IMR-90 (cell line): ENCODE results near the gene UNC5B. TPM values are rescaled to one million over a fixed set of nuclear protein-coding genes. Genes with fewer than 3 reads are reported as not detected.

ENCODE experiments used
- ATAC-seq: fragments of 200-7000 bp; cut with Tn5 transposase; 2 replicates; pipeline ENCODE4 v1.9.1; 2020; ENCODE audit warnings: low read depth, mild to moderate bottlenecking, moderate library complexity
- BruUV-seq: library from RNA; stranded (reverse); fragments of 400-500 nt; replicated peaks from 2 replicates; lab custom pipeline; 2021; lab: Mats Ljungman, UMichigan
- CTCF ChIA-PET: fragments of 300-600 bp; formaldehyde crosslinking; extraction: SDS; loops from one replicate; lab custom pipeline; 2021; ENCODE audit warnings: antibody characterized with exemption; lab: Yijun Ruan, JAX
- POLR2A ChIA-PET: fragments of 300-600 bp; sonication (Branson Sonifier 250); formaldehyde crosslinking; loops from one replicate; lab custom pipeline; 2022; ENCODE audit warnings: antibody characterized with exemption; ENCODE audit not compliant: unreplicated experiment; lab: Charles Lee
- DNase-seq: peaks from one replicate; pipeline ENCODE4 v3.0.0; 2013
- H2AFZ ChIP-seq: replicated peaks from 2 replicates; pipeline ENCODE3; 2013; ENCODE audit warnings: low read length, mild to moderate bottlenecking; ENCODE audit not compliant: poor library complexity
- H2AK5ac ChIP-seq: 2 replicates; pipeline ENCODE4 v1.6.1; 2013; ENCODE audit warnings: low read depth, low read length, inconsistent platforms
- H2AK9ac ChIP-seq: replicated peaks from 2 replicates; pipeline ENCODE3; 2013; ENCODE audit warnings: mild to moderate bottlenecking, low read depth, low read length, moderate library complexity; ENCODE audit not compliant: poor library complexity
- H2BK120ac ChIP-seq: 2 replicates; pipeline ENCODE4 v1.6.1; 2013; ENCODE audit warnings: low read depth, low read length, inconsistent platforms
- H2BK15ac ChIP-seq: 3 replicates; pipeline ENCODE4 v1.6.1; 2013; ENCODE audit warnings: low read depth, low read length, inconsistent platforms
- H2BK20ac ChIP-seq: 2 replicates; pipeline ENCODE4 v1.6.1; 2013; ENCODE audit warnings: low read depth, mild to moderate bottlenecking, inconsistent platforms, low read length, moderate library complexity
- H2BK5ac ChIP-seq: 2 replicates; pipeline ENCODE4 v1.6.1; 2013; ENCODE audit warnings: mild to moderate bottlenecking, low read depth, low read length, inconsistent platforms; ENCODE audit not compliant: poor library complexity, severe bottlenecking
- H3K14ac ChIP-seq: replicated peaks from 2 replicates; pipeline ENCODE4 v1.6.1; 2013; ENCODE audit warnings: low read depth, low read length, inconsistent platforms
- H3K18ac ChIP-seq: 2 replicates; pipeline ENCODE4 v1.6.1; 2013; ENCODE audit warnings: low read depth, low read length, control low read depth
- H3K23ac ChIP-seq: 2 replicates; pipeline ENCODE4 v1.6.1; 2013; ENCODE audit warnings: low read depth, low read length, inconsistent platforms
- H3K27ac ChIP-seq: 2 replicates; pipeline ENCODE4 v1.5.1; 2013; ENCODE audit warnings: mild to moderate bottlenecking, control low read depth, low read length; ENCODE audit not compliant: insufficient read depth
- H3K27me3 ChIP-seq: 2 replicates; pipeline ENCODE4 v1.6.1; 2013; ENCODE audit warnings: low read length; ENCODE audit not compliant: control insufficient read depth, insufficient read depth
- H3K36me3 ChIP-seq: 2 replicates; pipeline ENCODE4 v1.6.1; 2013; ENCODE audit warnings: low read length, mixed read lengths; ENCODE audit not compliant: control insufficient read depth, insufficient read depth
- H3K4ac ChIP-seq: 2 replicates; pipeline ENCODE4 v1.6.1; 2013; ENCODE audit warnings: low read depth, low read length, inconsistent platforms
- H3K4me1 ChIP-seq: 2 replicates; pipeline ENCODE4 v1.6.1; 2013; ENCODE audit warnings: low read length, mixed read lengths; ENCODE audit not compliant: control insufficient read depth, insufficient read depth
- H3K4me2 ChIP-seq: 2 replicates; pipeline ENCODE4 v1.6.1; 2013; ENCODE audit warnings: low read depth, mild to moderate bottlenecking, control low read depth, low read length, moderate library complexity
- H3K4me3 ChIP-seq: 2 replicates; pipeline ENCODE4 v1.5.1; 2013; ENCODE audit warnings: low read depth, mild to moderate bottlenecking, control low read depth, low read length, moderate library complexity; ENCODE audit not compliant: insufficient read depth
- H3K56ac ChIP-seq: 2 replicates; pipeline ENCODE4 v1.6.1; 2013; ENCODE audit warnings: low read length, inconsistent platforms; ENCODE audit not compliant: insufficient read depth; ENCODE audit errors: extremely low read depth
- H3K79me1 ChIP-seq, 2 experiments: 2 replicates each; pipeline ENCODE4 v1.6.1; 2013; ENCODE audit warnings: low read length in 2 of 2, inconsistent platforms in 1 of 2, low read depth in 1 of 2
- H3K9ac ChIP-seq: 2 replicates; pipeline ENCODE4 v1.6.1; 2013; ENCODE audit warnings: low read depth, low read length, control low read depth
- H3K9me1 ChIP-seq: 2 replicates; pipeline ENCODE4 v1.6.1; 2013; ENCODE audit warnings: low read length, inconsistent platforms; ENCODE audit not compliant: insufficient read depth
- H3K9me3 ChIP-seq: 2 replicates; pipeline ENCODE4 v1.6.1; 2013; ENCODE audit warnings: low read length; ENCODE audit not compliant: control insufficient read depth, insufficient read depth
- H4K20me1 ChIP-seq: 2 replicates; pipeline ENCODE4 v1.6.1; 2013; ENCODE audit warnings: low read length, inconsistent platforms; ENCODE audit not compliant: insufficient read depth
- H4K5ac ChIP-seq: 2 replicates; pipeline ENCODE4 v1.6.1; 2013; ENCODE audit warnings: mild to moderate bottlenecking, low read depth, low read length, control low read depth
- H4K8ac ChIP-seq, 2 experiments: 2 replicates each; pipeline ENCODE4 v1.6.1; 2013; ENCODE audit warnings: low read depth in 2 of 2, low read length in 2 of 2, control low read depth in 1 of 2, inconsistent platforms in 1 of 2
- H4K91ac ChIP-seq: 2 replicates; pipeline ENCODE4 v1.6.1; 2013; ENCODE audit warnings: low read depth, low read length, inconsistent platforms; ENCODE audit not compliant: insufficient read depth
- BHLHE40 ChIP-seq: fragments of 150-350 bp; IDR thresholded peaks from 2 replicates; pipeline ENCODE4 v1.6.1; 2016; ENCODE audit warnings: mild to moderate bottlenecking, low read depth, low read length
- CEBPB ChIP-seq: IDR thresholded peaks from 2 replicates; pipeline ENCODE4 v1.6.1; 2012; ENCODE audit warnings: low read depth, low read length, improper control_type of control experiment
- CHD1 ChIP-seq: IDR thresholded peaks from 2 replicates; pipeline ENCODE4 v1.6.1; 2012; ENCODE audit warnings: low read depth, low read length, improper control_type of control experiment
- ELK1 ChIP-seq: fragments of 150-350 bp; IDR thresholded peaks from 2 replicates; pipeline ENCODE4 v1.6.1; 2016; ENCODE audit warnings: low read depth, mild to moderate bottlenecking, low read length, moderate library complexity, borderline replicate concordance
- FOS ChIP-seq: fragments of 150-350 bp; IDR thresholded peaks from 2 replicates; pipeline ENCODE4 v1.6.1; 2016; ENCODE audit warnings: low read depth, low read length
- MAFK ChIP-seq: IDR thresholded peaks from 2 replicates; pipeline ENCODE4 v1.6.1; 2012; ENCODE audit warnings: low read depth, low read length, improper control_type of control experiment
- MAZ ChIP-seq: IDR thresholded peaks from 2 replicates; pipeline ENCODE4 v1.6.1; 2012; ENCODE audit warnings: low read depth, mild to moderate bottlenecking, low read length, improper control_type of control experiment, moderate library complexity, borderline replicate concordance
- MXI1 ChIP-seq: IDR thresholded peaks from 2 replicates; pipeline ENCODE4 v1.6.1; 2012; ENCODE audit warnings: low read depth, mild to moderate bottlenecking, low read length, moderate library complexity, borderline replicate concordance
- NFE2L2 ChIP-seq: fragments of 150-350 bp; IDR thresholded peaks from 2 replicates; pipeline ENCODE4 v1.6.1; 2016; ENCODE audit warnings: low read depth, mild to moderate bottlenecking, low read length
- POLR2A ChIP-seq: IDR thresholded peaks from 2 replicates; pipeline ENCODE4 v1.6.1; 2012; ENCODE audit warnings: mild to moderate bottlenecking, low read depth, low read length
- RAD21 ChIP-seq: IDR thresholded peaks from 2 replicates; pipeline ENCODE4 v1.6.1; 2012; ENCODE audit warnings: low read length, improper control_type of control experiment
- RCOR1 ChIP-seq: IDR thresholded peaks from 2 replicates; pipeline ENCODE4 v1.6.1; 2012; ENCODE audit warnings: mild to moderate bottlenecking, low read length, improper control_type of control experiment; ENCODE audit not compliant: insufficient replicate concordance
- RFX5 ChIP-seq: IDR thresholded peaks from 2 replicates; pipeline ENCODE4 v1.8.0; 2012; ENCODE audit warnings: low read depth, mild to moderate bottlenecking, low read length, moderate library complexity
- SMC3 ChIP-seq: fragments of 150-350 bp; IDR thresholded peaks from 2 replicates; pipeline ENCODE4 v1.6.1; 2016; ENCODE audit warnings: low read depth, mild to moderate bottlenecking, antibody characterized with exemption, low read length, moderate library complexity
- USF2 ChIP-seq: fragments of 150-350 bp; IDR thresholded peaks from 2 replicates; pipeline ENCODE4 v1.6.1; 2017; ENCODE audit warnings: mild to moderate bottlenecking, antibody characterized with exemption, low read length, low read depth
- WGBS, 2 experiments: methylation state at CpG; one replicate each; pipeline versions ENCODE4 v1.1.5 to v1.1.7; 2013; ENCODE audit warnings: missing lambda C conversion rate in 2 of 2; ENCODE audit not compliant: insufficient read length in 1 of 2; ENCODE audit errors: extremely low coverage in 2 of 2; 5-methylcytosine and 5-hydroxymethylcytosine counted together
- dilution Hi-C: fragments of 300-500 bp; cut with HindIII; formaldehyde crosslinking; loops from one replicate; pipeline ENCODE4 v1.14.3; 2018; ENCODE audit warnings: low sequenced_read_pairs; ENCODE audit not compliant: unreplicated experiment
- in situ Hi-C: fragments of 300-500 bp; cut with MboI; formaldehyde crosslinking; loops from 3 replicates; pipeline ENCODE4 v1.14.3; 2019; ENCODE audit warnings: low sequenced_read_pairs, inconsistent platforms, mixed read lengths
- intact Hi-C: fragments of 100-400 bp; cut with micrococcal nuclease; formaldehyde crosslinking; loops from 2 replicates; pipeline ENCODE4 v1.10.0; 2022
- polyA plus RNA-seq, 3 experiments: library from polyadenylated mRNA; depleted of rRNA; stranded (reverse); fragments of >200 nt; gene quantifications; 2 replicates each; pipeline ENCODE4 v1.2.3, GENCODE V29; 2012; ENCODE audit warnings: low replicate concordance in 1 of 3
- total RNA-seq: library from RNA; depleted of rRNA; stranded (reverse); fragments of >200 nt; gene quantifications from 2 replicates; pipeline ENCODE4 v1.2.3, GENCODE V29; 2012
- TF ChIP-seq, protein P1 (sequence below): conservative IDR thresholded peaks from 2 replicates; pipeline ENCODE4 v1.5.1; 2012; ENCODE audit warnings: mild to moderate bottlenecking, low read depth, low read length, improper control_type of control experiment

UNC5B gene
- total and polyA plus RNA-seq, 2 of the 4 experiments (the other 2 are of a cell fraction): 1.6 to 4.2 TPM

DNA sequence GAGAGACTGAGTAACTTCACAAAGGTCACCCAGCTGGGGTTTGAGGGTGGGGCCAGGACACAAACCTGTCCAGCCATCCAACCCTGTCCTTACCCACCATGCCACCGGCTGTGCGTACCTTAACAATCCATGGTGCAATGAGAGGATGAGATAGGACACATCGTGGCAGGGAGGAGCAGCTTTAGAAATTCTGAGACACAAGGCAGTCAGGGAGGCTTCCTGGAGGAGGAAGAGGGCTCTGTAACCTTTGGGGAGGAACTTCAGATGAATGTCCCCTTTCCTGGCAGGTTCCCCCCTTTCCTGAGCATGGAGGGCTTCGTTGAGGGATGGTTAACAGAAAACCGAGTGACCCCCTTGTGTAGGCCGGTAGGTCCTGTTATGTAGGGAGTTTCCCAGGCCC is 71.0 kb downstream of the UNC5B start:
- no peak overlapping the region for H2AK5ac ChIP-seq
- H3K14ac ChIP-seq: no peak overlapping the region
- H4K20me1 ChIP-seq: no peaks in the 10 kb centered on the region
- no peak overlapping the region for H3K4ac ChIP-seq
- ATAC-seq (no peak), DNase-seq (no peak)
- no peak for TF ChIP-seq MAFK
- no peak for TF ChIP-seq CEBPB
- no peak for TF ChIP-seq MXI1
- TF ChIP-seq RAD21: no peak
- TF ChIP-seq BHLHE40: no peak
- TF ChIP-seq POLR2A: no peak
- TF ChIP-seq, protein P1, sequence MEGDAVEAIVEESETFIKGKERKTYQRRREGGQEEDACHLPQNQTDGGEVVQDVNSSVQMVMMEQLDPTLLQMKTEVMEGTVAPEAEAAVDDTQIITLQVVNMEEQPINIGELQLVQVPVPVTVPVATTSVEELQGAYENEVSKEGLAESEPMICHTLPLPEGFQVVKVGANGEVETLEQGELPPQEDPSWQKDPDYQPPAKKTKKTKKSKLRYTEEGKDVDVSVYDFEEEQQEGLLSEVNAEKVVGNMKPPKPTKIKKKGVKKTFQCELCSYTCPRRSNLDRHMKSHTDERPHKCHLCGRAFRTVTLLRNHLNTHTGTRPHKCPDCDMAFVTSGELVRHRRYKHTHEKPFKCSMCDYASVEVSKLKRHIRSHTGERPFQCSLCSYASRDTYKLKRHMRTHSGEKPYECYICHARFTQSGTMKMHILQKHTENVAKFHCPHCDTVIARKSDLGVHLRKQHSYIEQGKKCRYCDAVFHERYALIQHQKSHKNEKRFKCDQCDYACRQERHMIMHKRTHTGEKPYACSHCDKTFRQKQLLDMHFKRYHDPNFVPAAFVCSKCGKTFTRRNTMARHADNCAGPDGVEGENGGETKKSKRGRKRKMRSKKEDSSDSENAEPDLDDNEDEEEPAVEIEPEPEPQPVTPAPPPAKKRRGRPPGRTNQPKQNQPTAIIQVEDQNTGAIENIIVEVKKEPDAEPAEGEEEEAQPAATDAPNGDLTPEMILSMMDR: no peak
- no peak for TF ChIP-seq CHD1
- TF ChIP-seq FOS: no peak
- no peak for TF ChIP-seq NFE2L2
- no peak for TF ChIP-seq RFX5
- no peak for TF ChIP-seq MAZ
- TF ChIP-seq ELK1: no peak
- TF ChIP-seq USF2: no peak
- TF ChIP-seq RCOR1: no peak
- TF ChIP-seq SMC3: no peak
- no peak overlapping the region for H3K9ac ChIP-seq
- no CpG with 5 or more reads among the region's 6 CpGs for WGBS, 2 experiments
- H3K56ac ChIP-seq: no peak overlapping the region
- peaks cover 9% of the 10 kb centered on the region; the same call in 1 of the 2 replicates for H3K4me1 ChIP-seq
- no peak overlapping the region for H2BK120ac ChIP-seq
- no peak overlapping the region for H3K23ac ChIP-seq
- no peak overlapping the region for H2BK5ac ChIP-seq
- H3K9me3 ChIP-seq: no peaks in the 10 kb centered on the region
- ChIA-PET POLR2A (no interaction called here), CTCF (interaction anchor here (0.5 kb wide), 1 partner anchor 84 kb away, joined by 6 read pairs; no protein-coding TSS in a partner anchor)
- H3K9me1 ChIP-seq: no peaks in the 10 kb centered on the region
- no peak overlapping the region for H2BK15ac ChIP-seq
- no peak overlapping the region for H4K91ac ChIP-seq
- BruUV-seq: no TSS peak
- H3K18ac ChIP-seq: no peak overlapping the region
- no peaks in the 10 kb centered on the region for H3K79me1 ChIP-seq
- H3K27ac ChIP-seq: no peak overlapping the region
- no peak overlapping the region for H3K4me2 ChIP-seq
- H3K36me3 ChIP-seq: peaks cover 6% of the 10 kb centered on the region; the same call in 1 of the 2 replicates
- H3K4me3 ChIP-seq: no peak overlapping the region
- dilution Hi-C loops (no loop called here), intact Hi-C loops (no loop called here), in situ Hi-C loops (no loop called here)
- no peak overlapping the region for H4K5ac ChIP-seq
- no peak overlapping the region for H2BK20ac ChIP-seq
- H2AK9ac ChIP-seq: no peak overlapping the region
- no peak overlapping the region for H4K8ac ChIP-seq
- H2AFZ ChIP-seq: no peak overlapping the region
- H3K27me3 ChIP-seq: no peaks in the 10 kb centered on the region
